ENCODE data around the gene HOXC10. TPM values are rescaled to one million over a fixed set of nuclear protein-coding genes. Genes with fewer than 3 reads are reported as not detected.

HOXC10 gene
- total RNA-seq, 2 donors from 2014 or later, result not detected

- Mint-ChIP-seq H3K4me3 (peak overlapping the region; percentile 20), H3K9me3 (no peaks in the 10 kb centered on the region), H3K27ac (no peak overlapping the region), H3K4me1 (peaks cover 15% of the 10 kb centered on the region), H3K36me3 (ENCODE audit: low read depth) (no peaks in the 10 kb centered on the region), H3K27me3 (ENCODE audit: insufficient read depth) (peaks cover 99% of the 10 kb centered on the region)
- Histone ChIP-seq H3K36me3 (ENCODE audit: control insufficient read depth, insufficient read depth, low read length) (no peaks in the 10 kb centered on the region), H3K4me1 (ENCODE audit: control insufficient read depth, insufficient read depth, low read length) (no peaks in the 10 kb centered on the region), H3K9me3 (ENCODE audit: control insufficient read depth, low read length) (no peaks in the 10 kb centered on the region), H3K9ac (ENCODE audit: extremely low read depth, low read length, poor library complexity, severe bottlenecking) (no peak overlapping the region), H3K27me3 (ENCODE audit: control insufficient read depth, insufficient read depth, low read length, poor library complexity, severe bottlenecking) (peaks cover 100% of the 10 kb centered on the region), H3K4me3 (ENCODE audit: low read length) (no peak overlapping the region), H3K27ac (ENCODE audit: low read depth, low read length) (no peak overlapping the region)
- 0 to 6% methylated on average over 7 to 37 of the region's 43 CpGs for WGBS, 2 experiments (ENCODE audit: insufficient coverage in 1 of 2, insufficient read length in 1 of 2)
- peak; percentile 90 for DNase-seq
- TF ChIP-seq CTCF (conservative IDR thresholded peaks at IDR 0.05), result no peak
Measured at GRCh38 chr12:54019091-54019811, 34.3 kb downstream of the HOXC10 start.

GRCh38 chr12:54019924-54020590 lies 35.1 kb downstream of the HOXC10 start:
- Histone ChIP-seq H3K9me3 (ENCODE audit: control insufficient read depth, low read length) (no peaks in the 10 kb centered on the region), H3K4me1 (ENCODE audit: control insufficient read depth, insufficient read depth, low read length) (no peaks in the 10 kb centered on the region), H3K27ac (ENCODE audit: low read depth, low read length) (no peak overlapping the region), H3K27me3 (ENCODE audit: control insufficient read depth, insufficient read depth, low read length, poor library complexity, severe bottlenecking) (peaks cover 100% of the 10 kb centered on the region), H3K36me3 (ENCODE audit: control insufficient read depth, insufficient read depth, low read length) (no peaks in the 10 kb centered on the region), H3K4me3 (ENCODE audit: low read length) (no peak overlapping the region), H3K9ac (ENCODE audit: extremely low read depth, low read length, poor library complexity, severe bottlenecking) (no peak overlapping the region)
- no peak overlapping the region for H3K27ac Mint-ChIP-seq
- H3K27me3 Mint-ChIP-seq (ENCODE audit: insufficient read depth), result peaks cover 99% of the 10 kb centered on the region
- no peak for TF ChIP-seq CTCF (conservative IDR thresholded peaks at IDR 0.05)
- no peaks in the 10 kb centered on the region for H3K36me3 Mint-ChIP-seq (ENCODE audit: low read depth)
- WGBS, 2 experiments (ENCODE audit: insufficient coverage in 1 of 2, insufficient read length in 1 of 2), result 5 to 17% methylated on average over 4 to 10 of the region's 10 CpGs
- no peak overlapping the region for H3K4me3 Mint-ChIP-seq
- no peaks in the 10 kb centered on the region for H3K9me3 Mint-ChIP-seq
- H3K4me1 Mint-ChIP-seq, result peaks cover 15% of the 10 kb centered on the region
- DNase-seq, result peak; percentile 49

- no peaks in the 10 kb centered on the region for H3K36me3 Mint-ChIP-seq (ENCODE audit: low read depth)
- no peak overlapping the region for H3K27ac Mint-ChIP-seq
- no peaks in the 10 kb centered on the region for H3K9me3 Mint-ChIP-seq
- 18 to 24% methylated on average over 17 to 23 of the region's 23 CpGs for WGBS, 2 experiments (ENCODE audit: insufficient coverage in 1 of 2, insufficient read length in 1 of 2)
- TF ChIP-seq CTCF (conservative IDR thresholded peaks at IDR 0.05), result no peak
- H3K36me3 ChIP-seq (ENCODE audit: control insufficient read depth, insufficient read depth, low read length), result no peaks in the 10 kb centered on the region
- peak; percentile 75 for DNase-seq
- no peak overlapping the region for H3K4me3 ChIP-seq (ENCODE audit: low read length)
- H3K27me3 Mint-ChIP-seq (ENCODE audit: insufficient read depth), result peaks cover 99% of the 10 kb centered on the region
- no peak overlapping the region for H3K9ac ChIP-seq (ENCODE audit: extremely low read depth, low read length, poor library complexity, severe bottlenecking)
- no peaks in the 10 kb centered on the region for H3K4me1 ChIP-seq (ENCODE audit: control insufficient read depth, insufficient read depth, low read length)
- no peak overlapping the region for H3K4me3 Mint-ChIP-seq
- peaks cover 100% of the 10 kb centered on the region for H3K27me3 ChIP-seq (ENCODE audit: control insufficient read depth, insufficient read depth, low read length, poor library complexity, severe bottlenecking)
- H3K9me3 ChIP-seq (ENCODE audit: control insufficient read depth, low read length), result no peaks in the 10 kb centered on the region
- peak overlapping the region; percentile 5 for H3K27ac ChIP-seq (ENCODE audit: low read depth, low read length)
- peaks cover 15% of the 10 kb centered on the region for H3K4me1 Mint-ChIP-seq
Measured at GRCh38 chr12:54020591-54021405, 35.9 kb downstream of the HOXC10 start.
